IMR-90 (cell line): ENCODE measurements around the gene STAG1.

ENCODE experiments used
- BHLHE40 ChIP-seq: fragments of 150-350 bp; IDR thresholded peaks from 2 replicates; pipeline ENCODE4 v1.6.1; 2016; ENCODE audit warnings: mild to moderate bottlenecking, low read depth, low read length
- CEBPB ChIP-seq: IDR thresholded peaks from 2 replicates; pipeline ENCODE4 v1.6.1; 2012; ENCODE audit warnings: low read depth, low read length, improper control_type of control experiment
- CTCF ChIP-seq: conservative IDR thresholded peaks from 2 replicates; pipeline ENCODE4 v1.5.1; 2012; ENCODE audit warnings: mild to moderate bottlenecking, low read depth, low read length, improper control_type of control experiment
- ELK1 ChIP-seq: fragments of 150-350 bp; IDR thresholded peaks from 2 replicates; pipeline ENCODE4 v1.6.1; 2016; ENCODE audit warnings: low read depth, mild to moderate bottlenecking, low read length, moderate library complexity, borderline replicate concordance
- MAFK ChIP-seq: IDR thresholded peaks from 2 replicates; pipeline ENCODE4 v1.6.1; 2012; ENCODE audit warnings: low read depth, low read length, improper control_type of control experiment
- MAZ ChIP-seq: IDR thresholded peaks from 2 replicates; pipeline ENCODE4 v1.6.1; 2012; ENCODE audit warnings: low read depth, mild to moderate bottlenecking, low read length, improper control_type of control experiment, moderate library complexity, borderline replicate concordance
- MXI1 ChIP-seq: IDR thresholded peaks from 2 replicates; pipeline ENCODE4 v1.6.1; 2012; ENCODE audit warnings: low read depth, mild to moderate bottlenecking, low read length, moderate library complexity, borderline replicate concordance
- NFE2L2 ChIP-seq: fragments of 150-350 bp; IDR thresholded peaks from 2 replicates; pipeline ENCODE4 v1.6.1; 2016; ENCODE audit warnings: low read depth, mild to moderate bottlenecking, low read length
- POLR2A ChIP-seq: IDR thresholded peaks from 2 replicates; pipeline ENCODE4 v1.6.1; 2012; ENCODE audit warnings: mild to moderate bottlenecking, low read depth, low read length
- RAD21 ChIP-seq: IDR thresholded peaks from 2 replicates; pipeline ENCODE4 v1.6.1; 2012; ENCODE audit warnings: low read length, improper control_type of control experiment
- RCOR1 ChIP-seq: IDR thresholded peaks from 2 replicates; pipeline ENCODE4 v1.6.1; 2012; ENCODE audit warnings: mild to moderate bottlenecking, low read length, improper control_type of control experiment; ENCODE audit not compliant: insufficient replicate concordance
- RFX5 ChIP-seq: IDR thresholded peaks from 2 replicates; pipeline ENCODE4 v1.8.0; 2012; ENCODE audit warnings: low read depth, mild to moderate bottlenecking, low read length, moderate library complexity
- USF2 ChIP-seq: fragments of 150-350 bp; IDR thresholded peaks from 2 replicates; pipeline ENCODE4 v1.6.1; 2017; ENCODE audit warnings: mild to moderate bottlenecking, antibody characterized with exemption, low read length, low read depth

- TF ChIP-seq CTCF (no peak), CEBPB (no peak), NFE2L2 (no peak), USF2 (no peak), POLR2A (no peak), RAD21 (no peak), MAZ (no peak), RCOR1 (no peak), RFX5 (no peak), MAFK (no peak), BHLHE40 (no peak), ELK1 (no peak), MXI1 (no peak)
Observed at GRCh38 chr3:136296960-136297359, 455.2 kb downstream of the STAG1 start.
